Osteocyte (in vitro differentiated cells): ENCODE measurements around the gene TXNDC17. TPM values are rescaled to one million over a fixed set of nuclear protein-coding genes. Genes with fewer than 3 reads are reported as not detected.

Experiments used
- DNase-seq: peaks from one replicate; pipeline ENCODE4 v3.0.0; 2021; ENCODE audit warnings: mixed read lengths; ENCODE audit not compliant: unreplicated experiment; ENCODE audit errors: extremely low spot score
- H3K27ac Mint-ChIP-seq: one replicate; pipeline ENCODE4 v1.8.0; 2021; ENCODE audit warnings: mild to moderate bottlenecking, mixed read lengths; ENCODE audit not compliant: unreplicated experiment
- H3K27me3 Mint-ChIP-seq: one replicate; pipeline ENCODE4 v1.8.0; 2021; ENCODE audit warnings: mixed read lengths; ENCODE audit not compliant: unreplicated experiment
- H3K36me3 Mint-ChIP-seq: one replicate; pipeline ENCODE4 v1.8.0; 2021; ENCODE audit warnings: mixed read lengths; ENCODE audit not compliant: unreplicated experiment
- H3K4me1 Mint-ChIP-seq: one replicate; pipeline ENCODE4 v1.8.0; 2021; ENCODE audit warnings: mixed read lengths; ENCODE audit not compliant: unreplicated experiment
- H3K4me3 Mint-ChIP-seq: one replicate; pipeline ENCODE4 v1.8.0; 2021; ENCODE audit warnings: mild to moderate bottlenecking, moderate library complexity, mixed read lengths; ENCODE audit not compliant: unreplicated experiment
- H3K9me3 Mint-ChIP-seq: one replicate; pipeline ENCODE4 v1.8.0; 2021; ENCODE audit warnings: mixed read lengths; ENCODE audit not compliant: unreplicated experiment
- total RNA-seq: library from RNA; stranded (reverse); gene quantifications from 2 replicates; pipeline ENCODE4 v1.2.1, GENCODE V29; 2021
- TF ChIP-seq, protein P1 (sequence below): fragments of 200-600 bp; sonication (generic); IDR thresholded peaks from 2 replicates; pipeline ENCODE4 v1.5.0; 2021; ENCODE audit warnings: antibody characterized with exemption, mild to moderate bottlenecking, moderate library complexity

TXNDC17 gene
- total RNA-seq, 1 donor from 2014 or later: 53.5 TPM

DNA sequence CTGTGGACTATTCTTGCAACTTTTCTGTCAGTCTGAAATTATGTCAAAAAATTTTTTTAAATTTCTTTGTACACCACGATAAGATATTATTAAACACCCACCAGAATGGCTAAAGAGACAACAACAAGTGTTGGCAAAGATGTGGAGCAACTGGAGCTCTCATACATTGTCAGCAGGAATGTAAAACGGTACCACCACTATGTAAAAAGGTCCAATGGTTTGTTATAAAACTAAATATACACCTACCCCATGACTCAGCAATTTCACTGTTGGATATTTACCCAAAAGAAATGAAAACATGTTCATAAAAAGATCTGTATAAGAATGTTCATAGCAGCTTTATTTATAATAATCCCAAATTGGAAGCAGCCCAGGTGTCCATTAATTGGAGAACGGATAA is 7.6 kb upstream of the TXNDC17 start:
- TF ChIP-seq, protein P1, sequence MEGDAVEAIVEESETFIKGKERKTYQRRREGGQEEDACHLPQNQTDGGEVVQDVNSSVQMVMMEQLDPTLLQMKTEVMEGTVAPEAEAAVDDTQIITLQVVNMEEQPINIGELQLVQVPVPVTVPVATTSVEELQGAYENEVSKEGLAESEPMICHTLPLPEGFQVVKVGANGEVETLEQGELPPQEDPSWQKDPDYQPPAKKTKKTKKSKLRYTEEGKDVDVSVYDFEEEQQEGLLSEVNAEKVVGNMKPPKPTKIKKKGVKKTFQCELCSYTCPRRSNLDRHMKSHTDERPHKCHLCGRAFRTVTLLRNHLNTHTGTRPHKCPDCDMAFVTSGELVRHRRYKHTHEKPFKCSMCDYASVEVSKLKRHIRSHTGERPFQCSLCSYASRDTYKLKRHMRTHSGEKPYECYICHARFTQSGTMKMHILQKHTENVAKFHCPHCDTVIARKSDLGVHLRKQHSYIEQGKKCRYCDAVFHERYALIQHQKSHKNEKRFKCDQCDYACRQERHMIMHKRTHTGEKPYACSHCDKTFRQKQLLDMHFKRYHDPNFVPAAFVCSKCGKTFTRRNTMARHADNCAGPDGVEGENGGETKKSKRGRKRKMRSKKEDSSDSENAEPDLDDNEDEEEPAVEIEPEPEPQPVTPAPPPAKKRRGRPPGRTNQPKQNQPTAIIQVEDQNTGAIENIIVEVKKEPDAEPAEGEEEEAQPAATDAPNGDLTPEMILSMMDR: no peak
- no peaks in the 10 kb centered on the region for H3K27me3 Mint-ChIP-seq
- H3K4me3 Mint-ChIP-seq: no peak overlapping the region

DNA sequence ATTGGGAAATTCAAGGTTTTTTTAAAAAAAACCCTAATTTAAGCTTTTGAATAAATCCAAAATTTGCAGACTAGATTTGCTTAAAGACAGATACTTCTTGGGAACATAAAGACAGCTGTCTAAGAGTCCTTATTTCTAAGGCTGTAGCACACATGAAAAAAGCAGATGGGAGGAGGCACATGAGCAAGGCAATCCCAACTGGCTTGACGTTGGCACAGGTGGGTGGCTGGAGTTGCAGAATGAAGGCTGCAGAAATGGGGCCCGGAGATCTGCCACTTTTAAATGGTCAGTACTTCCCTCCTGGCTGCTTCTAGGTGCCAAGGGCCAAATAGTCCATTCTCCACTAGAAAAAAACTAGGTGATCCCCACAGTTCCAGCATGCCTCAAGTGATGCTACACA is 4.8 kb upstream of the TXNDC17 start:
- TF ChIP-seq, protein P1: no peak
- H3K27ac Mint-ChIP-seq: no peak overlapping the region

More for the DNA sequence above, 7.6 kb upstream of the TXNDC17 start:
- Mint-ChIP-seq H3K27ac (no peak overlapping the region), H3K4me1 (peaks cover 4% of the 10 kb centered on the region), H3K9me3 (peaks cover 5% of the 10 kb centered on the region), H3K36me3 (peaks cover 49% of the 10 kb centered on the region)
- no peak for DNase-seq

DNA sequence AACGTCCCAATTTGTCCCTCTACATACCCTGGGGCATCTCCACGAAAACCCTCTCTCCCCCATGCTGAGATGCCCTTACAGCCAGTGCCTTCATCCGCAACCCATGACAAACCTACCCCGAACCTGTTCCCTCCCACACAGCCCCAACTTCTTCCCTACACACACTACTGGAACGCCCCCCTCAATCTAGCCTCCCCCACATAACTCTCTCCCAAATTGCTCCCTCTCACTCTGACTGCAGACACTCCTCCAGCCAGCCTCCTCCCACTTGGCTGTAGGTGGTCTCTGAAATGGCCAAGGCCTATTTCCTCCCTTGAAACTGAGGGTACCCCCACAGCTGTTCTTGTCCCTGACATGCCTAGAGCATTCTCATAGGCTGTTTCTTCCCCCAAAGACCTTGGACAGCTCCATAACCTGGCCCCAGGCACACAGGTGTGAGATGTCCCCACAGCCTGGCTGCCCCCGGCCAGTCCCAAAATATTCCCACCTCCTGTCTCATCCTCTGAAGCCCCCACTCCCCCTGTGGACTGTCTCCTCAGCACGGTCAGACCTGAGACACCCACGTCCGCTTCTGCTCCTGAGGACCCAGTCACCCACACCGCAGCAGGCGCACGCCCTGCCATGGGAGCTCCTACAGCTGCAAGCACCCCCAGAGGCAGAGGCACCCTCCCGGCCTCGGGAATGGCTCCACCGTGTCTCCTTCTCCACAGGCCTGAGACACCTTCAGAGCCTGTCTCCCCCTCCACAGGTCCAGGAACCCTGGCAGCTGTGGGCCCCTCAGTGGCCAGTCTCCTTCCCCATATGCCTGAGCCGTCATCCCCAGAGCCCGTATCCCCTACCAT is 4.0 kb upstream of the TXNDC17 start:
- peaks cover 26% of the 10 kb centered on the region for H3K36me3 Mint-ChIP-seq
- peaks cover 5% of the 10 kb centered on the region for H3K9me3 Mint-ChIP-seq
- TF ChIP-seq, protein P1: no peak
- no peak overlapping the region for H3K4me3 Mint-ChIP-seq
- no peaks in the 10 kb centered on the region for H3K27me3 Mint-ChIP-seq
- peaks cover 25% of the 10 kb centered on the region for H3K4me1 Mint-ChIP-seq
- no peak for DNase-seq
- H3K27ac Mint-ChIP-seq: no peak overlapping the region

More for the DNA sequence above, 4.8 kb upstream of the TXNDC17 start:
- Mint-ChIP-seq H3K36me3 (peaks cover 31% of the 10 kb centered on the region), H3K9me3 (peaks cover 5% of the 10 kb centered on the region), H3K27me3 (no peaks in the 10 kb centered on the region), H3K4me1 (peaks cover 19% of the 10 kb centered on the region), H3K4me3 (no peak overlapping the region)
- no peak for DNase-seq

DNA sequence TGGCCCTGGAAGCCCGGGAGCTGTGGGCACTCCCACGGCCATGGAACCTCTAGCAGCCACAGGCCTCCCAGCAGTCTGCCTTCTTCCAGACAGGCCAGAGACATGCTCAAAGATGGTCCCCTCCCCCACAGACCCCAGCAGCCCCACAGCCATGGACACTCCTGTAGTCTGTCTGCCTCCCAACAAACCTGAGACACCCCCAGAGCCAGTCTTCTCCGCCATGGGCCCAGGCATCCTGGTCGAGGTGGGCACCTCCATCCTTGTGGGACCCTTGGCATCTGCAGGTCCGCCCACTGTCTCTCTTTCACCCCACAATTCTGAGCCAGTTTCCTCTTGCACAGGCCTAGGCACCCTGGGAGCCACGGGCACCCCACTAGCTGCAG is 3.4 kb upstream of the TXNDC17 start:
- Mint-ChIP-seq H3K4me3 (no peak overlapping the region), H3K27ac (no peak overlapping the region)

More for the DNA sequence above, 3.4 kb upstream of the TXNDC17 start:
- peaks cover 21% of the 10 kb centered on the region for H3K36me3 Mint-ChIP-seq
- peaks cover 30% of the 10 kb centered on the region for H3K4me1 Mint-ChIP-seq
- TF ChIP-seq, protein P1: no peak
- H3K9me3 Mint-ChIP-seq: peaks cover 5% of the 10 kb centered on the region
- H3K27me3 Mint-ChIP-seq: no peaks in the 10 kb centered on the region
- DNase-seq: no peak
